Testis (tissue), 2 donors: Measurements from ENCODE around the gene REV3L.

Experiments used
- POLR2A ChIP-seq: fragments of 450-650 bp; IDR thresholded peaks from one replicate; pipeline ENCODE4 v1.6.1; 2017; ENCODE audit warnings: antibody characterized with exemption, mild to moderate bottlenecking, moderate library complexity
- TF ChIP-seq, protein P1 (sequence below), 3 experiments: fragments of 450-650 bp in 2 of 3; fragments of 200-600 bp in 1 of 3; sonication (generic) in 1 of 3; IDR thresholded peaks; one replicate each; pipeline ENCODE4 v1.5.1; 2016 to 2019; ENCODE audit warnings: antibody characterized with exemption in 3 of 3, mild to moderate bottlenecking in 2 of 3, moderate library complexity in 1 of 3

- TF ChIP-seq, protein P1, sequence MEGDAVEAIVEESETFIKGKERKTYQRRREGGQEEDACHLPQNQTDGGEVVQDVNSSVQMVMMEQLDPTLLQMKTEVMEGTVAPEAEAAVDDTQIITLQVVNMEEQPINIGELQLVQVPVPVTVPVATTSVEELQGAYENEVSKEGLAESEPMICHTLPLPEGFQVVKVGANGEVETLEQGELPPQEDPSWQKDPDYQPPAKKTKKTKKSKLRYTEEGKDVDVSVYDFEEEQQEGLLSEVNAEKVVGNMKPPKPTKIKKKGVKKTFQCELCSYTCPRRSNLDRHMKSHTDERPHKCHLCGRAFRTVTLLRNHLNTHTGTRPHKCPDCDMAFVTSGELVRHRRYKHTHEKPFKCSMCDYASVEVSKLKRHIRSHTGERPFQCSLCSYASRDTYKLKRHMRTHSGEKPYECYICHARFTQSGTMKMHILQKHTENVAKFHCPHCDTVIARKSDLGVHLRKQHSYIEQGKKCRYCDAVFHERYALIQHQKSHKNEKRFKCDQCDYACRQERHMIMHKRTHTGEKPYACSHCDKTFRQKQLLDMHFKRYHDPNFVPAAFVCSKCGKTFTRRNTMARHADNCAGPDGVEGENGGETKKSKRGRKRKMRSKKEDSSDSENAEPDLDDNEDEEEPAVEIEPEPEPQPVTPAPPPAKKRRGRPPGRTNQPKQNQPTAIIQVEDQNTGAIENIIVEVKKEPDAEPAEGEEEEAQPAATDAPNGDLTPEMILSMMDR (IDR thresholded peaks at IDR 0.05): no peak
- TF ChIP-seq POLR2A: no peak
Measured at GRCh38 chr6:111503194-111503593, 20.2 kb upstream of the REV3L start.
